ENCODE results near the gene PPP1R18.
"Not testable (repeated sequence)": the region's sequence is repeated elsewhere in the genome, so short reads cannot be mapped to it uniquely, and the experiment has no call there.

Gene PPP1R18

DNA sequence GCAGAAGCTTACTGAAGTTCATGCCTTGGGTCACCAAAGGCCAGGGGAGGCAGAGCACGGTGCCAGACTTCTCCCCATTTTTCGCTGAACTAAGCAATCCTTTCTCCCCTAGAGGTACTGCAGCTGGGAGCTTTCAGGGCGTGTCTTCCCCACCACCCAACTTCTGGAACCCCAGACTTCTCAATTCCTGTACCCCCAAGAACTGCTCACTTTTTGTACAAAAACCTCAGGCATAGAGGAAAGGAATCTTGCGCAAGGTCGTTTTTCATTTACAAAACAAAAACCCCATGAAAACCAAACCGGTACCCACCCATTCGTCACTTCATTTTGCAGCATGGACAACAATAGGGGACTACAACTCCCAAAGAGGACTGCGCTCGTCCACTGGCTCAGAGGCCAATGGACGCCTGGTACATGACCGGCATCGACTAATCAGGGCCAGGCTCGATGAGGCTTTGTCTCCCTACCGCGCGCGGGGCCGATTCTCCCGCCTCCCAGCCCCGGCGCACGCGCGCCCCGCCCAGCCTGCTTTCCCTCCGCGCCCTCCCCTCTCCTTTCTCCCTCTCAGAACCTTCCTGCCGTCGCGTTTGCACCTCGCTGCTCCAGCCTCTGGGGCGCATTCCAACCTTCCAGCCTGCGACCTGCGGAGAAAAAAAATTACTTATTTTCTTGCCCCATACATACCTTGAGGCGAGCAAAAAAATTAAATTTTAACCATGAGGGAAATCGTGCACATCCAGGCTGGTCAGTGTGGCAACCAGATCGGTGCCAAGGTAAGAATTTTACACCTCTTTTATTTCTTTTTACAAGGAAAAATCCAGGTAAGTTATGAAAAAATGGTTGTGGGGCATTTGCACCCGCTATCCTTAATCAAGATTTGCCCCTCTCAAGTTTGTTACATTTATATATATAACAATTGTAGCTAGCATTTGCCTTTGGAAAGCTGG is 33.6 kb upstream of the PPP1R18 start, which contains the start of gene TUBB:
Gene TUBB (plus strand): TSS at position 562 of the 947 bp plus-strand sequence. CDS start 155 bp downstream, at position 717.
- peak; percentile 91 for DNase-seq (ENCODE audit: low spot score)

DNA sequence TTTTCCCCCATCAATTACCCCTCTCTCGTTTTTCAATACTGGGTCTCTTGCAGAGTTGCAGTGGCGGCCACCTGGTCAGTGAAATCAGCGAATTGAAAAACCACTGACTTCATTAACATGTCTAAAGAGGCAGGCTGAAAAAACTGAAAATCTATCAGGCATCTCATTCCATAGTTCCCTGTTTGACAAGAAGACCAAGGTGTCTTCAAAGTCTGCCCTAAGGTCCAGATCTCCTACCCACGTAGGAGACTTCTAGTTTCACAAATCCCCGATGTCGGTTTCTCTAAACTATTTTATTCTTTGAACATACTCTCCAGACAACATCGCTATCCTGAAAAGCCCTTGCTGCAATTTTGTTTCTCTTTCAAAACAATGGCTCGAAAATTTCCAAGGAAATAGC is 32.9 kb upstream of the PPP1R18 start:
- DNase-seq (ENCODE audit: low spot score), result no peak

DNA sequence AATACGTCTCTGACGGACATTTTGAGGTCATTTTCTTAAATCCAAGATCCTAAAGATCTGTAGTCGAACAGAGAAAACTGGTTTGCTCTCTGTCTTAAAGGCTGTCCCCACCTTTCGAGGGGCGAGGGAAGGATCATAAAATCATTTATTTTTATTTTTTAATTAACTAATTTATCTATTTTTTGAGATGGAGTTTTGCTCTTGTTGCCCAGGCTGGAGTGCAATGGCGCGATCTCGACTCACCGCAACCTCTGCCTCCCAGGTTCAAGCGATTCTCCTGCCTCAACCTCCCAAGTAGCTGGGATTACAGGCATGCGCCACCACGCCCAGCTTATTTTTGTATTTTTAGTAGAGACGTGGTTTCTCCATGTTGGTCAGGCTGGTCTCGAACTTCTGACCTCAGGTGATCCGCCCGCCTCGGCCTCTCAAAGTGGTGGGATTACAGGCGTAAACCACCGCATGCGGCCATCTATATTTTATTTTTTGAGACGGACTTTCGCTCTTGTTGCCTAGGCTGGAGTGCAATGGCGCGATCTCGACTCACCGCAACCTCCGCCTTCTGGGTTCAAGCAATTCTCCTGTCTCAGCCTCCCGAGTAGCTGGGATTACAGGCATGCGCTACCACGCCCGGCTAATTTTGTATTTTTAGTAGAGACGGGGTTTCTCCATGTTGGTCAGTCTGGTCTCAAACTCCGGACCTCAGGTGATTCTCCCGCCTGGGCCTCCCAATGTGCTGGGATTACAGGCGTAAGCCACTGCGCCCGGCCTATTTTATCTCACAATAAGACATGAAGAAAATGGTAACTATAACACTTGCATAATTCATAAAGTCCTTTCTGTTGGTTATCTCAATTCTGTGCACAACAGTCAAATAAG is 31.6 kb upstream of the PPP1R18 start:
- DNase-seq (ENCODE audit: low spot score), result not testable (repeated sequence)

DNA sequence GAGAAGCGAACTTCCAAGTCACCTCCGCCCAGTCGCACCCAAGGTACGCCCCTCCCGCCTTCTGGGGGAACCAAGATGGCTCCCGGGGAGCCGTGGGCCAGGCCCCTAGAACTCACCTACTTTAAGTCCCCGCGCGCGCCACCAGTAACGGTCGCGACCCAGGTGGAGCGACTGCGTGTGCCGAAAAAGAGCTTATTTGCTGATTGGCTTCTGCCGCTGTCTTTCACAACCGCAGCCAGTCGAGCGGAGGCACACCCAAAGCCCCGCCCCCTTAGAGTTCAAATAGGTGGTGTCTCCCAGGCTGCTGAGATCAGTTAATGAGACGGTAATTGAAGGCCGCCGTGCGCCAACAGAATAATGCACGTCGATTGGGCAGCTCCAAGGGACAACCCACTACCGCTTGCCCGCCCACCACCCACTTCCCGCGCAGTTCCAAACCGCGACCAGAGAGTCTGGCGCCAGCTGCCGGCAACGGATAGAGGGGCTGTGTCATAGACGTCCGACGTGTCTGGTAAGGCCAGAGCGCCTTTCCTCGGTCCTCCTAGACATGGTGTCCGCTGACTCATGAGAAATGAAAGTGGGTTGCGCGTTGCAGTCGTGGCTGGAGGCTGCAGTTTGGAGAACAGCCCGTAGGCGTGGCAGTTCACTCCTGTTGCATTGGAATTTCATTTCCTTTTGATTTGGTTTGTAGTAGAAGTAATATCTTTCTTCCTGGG is 30.8 kb upstream of the PPP1R18 start, which contains the start of gene MDC1:
Gene MDC1 (minus strand): TSS at position 153 of the 716 bp plus-strand sequence. CDS start 2,106 bp downstream, outside the sequence.
- DNase-seq (ENCODE audit: low spot score), result peak; percentile 96

DNA sequence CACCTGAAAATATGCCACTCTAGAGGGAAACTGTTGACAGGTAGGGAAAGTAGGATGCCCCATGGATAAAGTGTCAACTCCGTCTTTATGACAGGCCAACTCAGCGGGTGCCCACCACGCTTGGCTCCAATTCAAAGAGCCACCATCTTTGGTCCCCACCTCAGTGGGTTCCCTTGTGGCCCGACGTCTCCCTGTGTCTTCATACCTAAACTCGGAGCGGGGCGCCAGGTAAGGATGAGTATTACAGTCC is 30.4 kb upstream of the PPP1R18 start:
- DNase-seq (ENCODE audit: low spot score), result no peak

DNA sequence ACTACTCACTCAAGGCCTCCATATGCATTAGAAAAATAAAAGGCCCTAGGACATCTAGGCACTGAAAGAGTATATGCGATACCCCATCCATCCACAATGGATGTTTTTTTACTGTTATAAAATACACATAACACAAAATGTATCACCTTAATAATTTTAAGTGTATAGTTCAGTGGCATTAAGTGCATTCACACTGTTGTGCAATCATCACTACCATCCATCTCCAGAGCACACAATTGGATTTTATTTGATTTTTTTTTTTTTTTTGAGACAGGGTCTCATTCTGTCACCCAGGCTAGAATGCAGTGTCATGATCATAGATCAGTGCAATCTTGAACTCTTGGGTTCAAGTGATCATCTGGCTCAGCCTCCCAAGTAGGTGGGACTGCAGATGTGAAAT is 27.8 kb upstream of the PPP1R18 start:
- DNase-seq (ENCODE audit: low spot score), result no peak

DNA sequence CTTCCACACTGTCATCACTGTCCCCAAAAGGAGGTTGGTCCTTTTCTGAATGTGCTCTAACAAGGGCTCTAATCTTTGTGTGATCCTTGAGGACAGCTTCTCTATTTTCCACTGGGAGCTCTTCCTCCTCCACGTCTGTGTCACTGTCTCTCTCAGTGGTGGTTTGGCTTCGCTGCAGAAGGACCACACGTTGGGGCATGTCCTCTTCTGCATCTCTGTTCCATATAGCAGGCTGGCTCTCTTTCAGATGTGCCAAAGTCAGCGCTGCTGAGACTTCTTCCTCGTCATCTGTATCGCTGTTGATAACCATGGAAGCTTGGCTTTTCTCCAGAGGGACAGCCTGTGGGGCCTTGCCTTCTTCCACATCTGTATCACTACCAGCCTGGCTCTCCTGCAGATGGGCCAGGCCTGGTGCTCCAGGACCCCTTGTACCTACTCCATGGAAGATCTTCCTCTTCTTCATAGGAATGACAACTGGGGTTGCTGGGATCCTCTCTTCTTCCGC is 26.0 kb upstream of the PPP1R18 start:
- no peak for DNase-seq (ENCODE audit: low spot score)

DNA sequence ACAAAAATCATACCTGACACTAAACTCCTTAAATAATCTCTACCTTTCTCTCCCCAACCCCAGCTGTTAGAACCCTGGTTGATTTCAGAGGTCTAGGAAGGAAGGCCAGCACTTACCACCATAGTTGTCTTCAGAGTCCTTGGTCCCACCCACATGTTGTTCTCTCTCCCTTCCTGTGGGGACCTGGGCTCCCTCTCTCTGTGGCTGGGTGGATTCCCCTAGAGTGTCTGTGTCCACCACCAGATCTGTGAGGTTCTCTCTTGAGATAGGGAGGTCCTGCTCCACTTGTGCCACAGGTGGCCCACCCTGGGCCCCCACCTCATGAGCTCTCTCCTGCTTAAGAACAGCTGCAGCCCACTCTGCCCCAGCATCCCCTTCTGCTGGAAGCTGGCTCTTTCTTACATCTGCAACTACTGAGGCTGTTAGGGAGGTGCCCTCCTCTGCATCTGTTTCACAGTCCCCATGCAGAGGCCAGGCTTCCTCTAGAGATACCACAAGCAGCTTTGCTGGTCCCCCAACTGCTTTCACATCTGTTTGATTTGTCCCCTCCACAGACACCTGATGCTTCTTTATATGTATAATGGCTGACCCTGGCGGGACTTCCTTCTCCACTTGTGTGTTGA is 25.4 kb upstream of the PPP1R18 start:
- DNase-seq (ENCODE audit: low spot score), result no peak

DNA sequence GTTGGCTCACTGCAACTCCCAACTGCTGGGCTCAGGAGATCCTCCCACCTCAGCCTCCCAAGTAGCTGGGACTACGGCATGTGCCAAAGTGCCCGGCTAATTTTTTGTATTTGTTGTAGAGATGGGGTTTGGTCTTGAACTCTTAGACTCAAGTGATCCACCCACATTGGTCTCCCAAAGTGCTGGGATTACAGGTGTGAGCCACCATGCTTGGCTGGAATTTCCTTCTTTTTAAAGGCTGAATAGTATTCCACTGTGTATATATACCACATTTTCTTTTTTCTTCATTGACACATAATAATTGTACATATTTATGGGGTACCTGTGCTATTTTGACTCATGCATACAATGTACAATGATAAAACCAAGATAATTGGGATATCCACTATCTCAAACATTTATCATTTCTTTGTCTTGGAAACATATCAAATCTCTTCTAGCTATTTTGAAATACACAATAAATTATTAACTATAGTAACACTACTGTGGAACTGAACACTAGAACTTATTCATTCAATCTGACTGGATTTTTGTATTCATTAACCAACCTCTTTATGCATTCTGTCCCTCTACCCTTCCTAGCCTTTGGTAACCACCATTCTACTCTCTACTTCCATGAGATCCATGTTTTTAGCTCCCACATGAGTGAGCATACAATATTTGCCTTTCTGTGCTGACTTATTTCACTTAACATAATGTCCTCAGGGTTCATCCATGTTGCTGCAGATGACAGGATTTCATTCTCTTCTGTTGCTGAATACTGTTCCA is 22.8 kb upstream of the PPP1R18 start:
- DNase-seq (ENCODE audit: low spot score), result no peak

DNA sequence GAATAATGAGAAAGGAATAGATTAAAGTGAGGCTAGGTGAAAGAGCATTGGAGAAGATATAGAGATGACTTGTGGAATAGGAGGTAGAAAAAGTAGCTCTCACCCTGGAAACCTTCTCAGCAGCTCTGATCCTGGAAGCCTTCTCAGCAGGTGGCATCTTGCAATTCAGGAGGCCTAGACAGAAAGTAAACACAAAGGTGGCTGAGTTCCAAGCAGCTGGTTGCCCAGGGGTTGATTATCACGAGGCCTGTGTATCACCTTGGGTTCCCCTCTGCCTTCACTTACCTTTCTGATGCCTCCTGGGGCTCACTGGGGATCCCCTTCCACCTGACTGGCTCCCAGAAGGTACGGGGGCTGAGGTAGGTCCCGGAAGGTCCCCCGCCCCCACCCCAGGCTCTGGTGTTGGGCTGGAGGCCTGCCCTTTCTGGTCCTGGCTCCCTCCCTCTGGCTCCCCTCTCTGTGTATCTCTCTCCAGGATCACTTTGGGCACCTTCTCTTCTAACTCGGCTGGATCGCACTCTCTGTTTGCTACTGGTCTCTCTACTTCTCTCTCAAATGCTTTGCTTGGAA is 20.9 kb upstream of the PPP1R18 start:
- no peak for DNase-seq (ENCODE audit: low spot score)

DNA sequence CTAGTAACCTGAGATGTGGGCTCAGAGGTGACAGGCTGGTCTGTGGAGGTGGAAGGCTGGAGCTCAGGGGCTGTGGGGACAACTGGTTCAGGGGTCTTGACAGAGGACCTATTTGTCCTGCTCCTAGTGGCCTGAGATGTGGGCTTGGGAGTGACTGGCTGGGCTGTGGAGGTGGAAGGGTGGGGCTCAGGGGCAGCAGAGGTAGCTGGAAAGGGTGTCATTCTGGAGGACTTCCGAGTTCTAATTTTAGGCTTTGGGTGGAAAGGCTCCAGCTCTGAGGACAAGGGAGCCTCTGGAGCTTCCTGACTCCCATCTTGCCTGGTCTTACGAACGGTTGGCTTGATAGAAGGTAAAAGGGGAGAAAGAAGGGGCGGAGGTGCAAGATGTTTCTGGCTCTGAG is 19.2 kb upstream of the PPP1R18 start:
- no peak for DNase-seq (ENCODE audit: low spot score)

DNA sequence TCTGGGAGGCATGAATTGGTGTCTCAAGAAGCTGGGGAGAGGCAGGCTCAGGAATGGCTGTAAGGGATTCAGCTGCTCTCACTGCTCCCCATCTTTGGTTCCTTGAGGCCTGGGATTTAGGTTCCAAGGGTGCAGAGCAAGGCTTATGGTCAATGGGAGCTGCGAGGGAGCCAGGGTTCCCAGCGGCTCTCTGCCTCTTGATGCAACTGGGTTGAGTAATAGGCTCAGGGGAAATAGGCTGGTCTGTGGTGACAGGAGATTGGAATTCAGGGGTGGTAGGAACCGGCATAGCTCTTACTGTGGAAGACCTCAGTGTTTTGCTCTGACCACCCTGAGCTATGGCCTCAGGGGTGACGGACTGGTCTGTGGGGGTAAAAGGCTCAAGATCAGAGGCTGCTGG is 17.4 kb upstream of the PPP1R18 start:
- DNase-seq (ENCODE audit: low spot score), result no peak

DNA sequence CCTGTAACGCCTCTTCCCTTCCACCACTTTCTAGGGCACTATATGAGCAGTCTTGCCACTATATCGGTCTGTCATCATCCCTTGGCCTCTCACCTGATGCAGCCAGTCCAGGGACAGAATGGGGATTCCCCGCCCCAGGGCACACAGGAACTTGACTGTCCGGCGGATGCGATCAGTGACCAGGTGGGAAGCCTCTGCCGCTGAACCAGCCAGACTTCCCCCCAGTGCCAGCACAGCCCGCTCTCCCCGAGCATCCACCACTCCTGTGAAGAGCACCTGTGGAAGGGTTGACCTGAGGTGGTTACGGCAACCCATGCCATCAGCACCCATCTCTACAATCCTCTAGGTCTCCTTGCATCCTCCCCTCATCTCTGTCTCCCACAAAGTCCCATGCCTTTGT is 16.6 kb upstream of the PPP1R18 start:
- DNase-seq (ENCODE audit: low spot score), result no peak

DNA sequence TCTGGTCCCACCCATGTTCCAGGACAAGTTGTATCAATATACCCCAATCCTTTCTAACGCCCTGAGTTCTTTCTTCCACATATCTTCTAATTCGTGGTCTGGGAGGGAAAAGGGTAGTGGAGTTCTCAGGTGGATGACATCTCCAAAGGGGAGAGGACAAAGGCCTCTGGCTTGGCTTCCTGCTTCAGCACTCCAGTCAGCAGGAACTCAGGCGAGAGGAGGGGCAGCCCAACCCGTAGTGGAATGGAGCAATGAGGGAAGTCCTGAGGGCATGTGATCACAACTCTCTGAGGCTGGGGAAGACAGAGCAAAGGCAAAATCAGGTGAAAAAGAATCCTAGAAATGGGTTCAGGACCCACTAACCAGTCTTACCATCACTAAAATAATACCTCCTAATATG is 13.9 kb upstream of the PPP1R18 start:
- DNase-seq (ENCODE audit: low spot score), result no peak

DNA sequence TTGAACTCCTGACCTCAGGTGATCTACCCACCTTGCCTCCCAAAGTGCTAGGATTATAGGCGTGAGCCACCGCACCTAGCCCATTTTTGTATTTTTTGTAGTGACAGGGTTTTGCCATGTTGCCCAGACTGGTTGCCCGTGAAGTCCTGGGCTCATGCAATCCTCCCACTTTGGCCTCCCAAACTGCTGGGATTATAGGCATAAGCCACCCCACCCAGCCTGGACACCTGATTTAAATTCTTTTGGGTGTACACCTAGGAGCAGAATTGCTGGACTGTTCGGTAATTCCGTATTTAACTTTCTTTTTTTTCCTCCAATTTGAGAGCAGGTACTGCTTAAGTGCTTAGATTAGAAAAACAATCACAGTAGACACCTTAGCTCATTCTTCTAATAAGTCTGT is 10.0 kb upstream of the PPP1R18 start:
- no peak for DNase-seq (ENCODE audit: low spot score)

DNA sequence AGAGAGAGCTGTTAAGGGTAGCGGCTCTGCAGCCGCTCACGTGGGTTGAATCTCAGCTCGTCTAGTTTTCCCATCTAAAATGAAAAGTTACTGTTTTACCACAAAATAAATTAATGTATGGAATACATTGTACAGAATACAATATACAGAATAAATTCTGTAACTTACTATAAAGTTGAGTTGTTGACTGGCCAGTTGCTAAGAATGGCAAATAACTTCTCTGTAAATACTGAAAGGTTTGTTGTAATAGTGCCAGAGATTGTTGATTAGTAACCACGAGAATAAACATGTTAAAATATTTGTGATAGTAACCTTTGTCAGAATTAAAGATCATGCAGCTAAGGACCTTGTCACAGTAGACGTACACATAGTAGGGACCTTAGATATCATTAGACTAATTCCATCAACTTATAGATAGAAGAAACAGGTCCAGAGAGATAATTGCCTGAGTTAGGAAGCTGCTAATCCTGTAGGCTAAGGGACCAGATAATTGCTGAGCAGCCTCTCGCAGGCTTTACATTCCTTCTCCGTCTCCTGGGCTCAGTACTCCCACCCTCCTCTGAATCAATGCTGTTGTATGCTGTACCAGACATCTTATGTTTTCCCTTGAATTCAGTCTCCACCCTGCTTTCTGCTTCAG is 4.9 kb upstream of the PPP1R18 start:
- no peak for DNase-seq (ENCODE audit: low spot score)

DNA sequence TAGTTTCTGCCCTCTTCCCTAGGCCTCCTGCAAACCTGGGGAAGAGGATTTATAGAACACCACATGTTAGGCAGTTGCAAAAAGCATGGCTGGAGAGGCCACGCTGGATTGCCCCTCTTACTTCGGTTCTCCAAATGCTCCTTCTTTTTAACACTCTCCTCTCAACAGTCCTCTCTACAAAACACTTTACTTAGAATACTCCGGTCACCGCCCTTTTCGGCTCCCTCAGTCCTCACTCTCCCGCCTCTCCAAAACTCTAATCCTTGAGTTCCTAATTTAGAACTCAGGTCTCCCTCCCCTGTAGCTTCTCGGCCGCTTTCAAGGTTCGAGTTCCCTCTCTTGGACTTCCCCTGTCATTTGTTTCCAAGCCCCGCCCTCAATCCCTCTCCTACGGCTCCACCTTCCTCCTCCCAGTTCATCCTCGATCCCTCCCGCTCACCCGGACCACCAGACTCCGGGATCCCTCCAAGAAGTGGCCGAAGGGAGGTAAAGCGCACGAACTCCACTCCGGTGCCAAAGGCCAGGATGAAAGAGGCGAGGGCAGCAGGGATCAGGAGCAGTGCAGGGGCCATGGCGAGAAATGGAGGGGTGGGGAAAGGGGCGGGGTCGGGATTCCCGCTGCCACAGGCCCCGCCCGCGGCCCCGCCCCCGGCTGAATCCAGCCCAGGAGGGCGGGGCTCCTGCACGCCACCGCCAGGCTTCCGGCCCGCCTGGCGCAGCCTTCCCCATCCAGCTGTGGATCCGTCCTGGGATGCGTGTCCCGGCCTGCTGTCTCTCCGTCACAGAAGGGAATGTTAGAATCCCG is 4.2 kb upstream of the PPP1R18 start, which contains the start of gene NRM:
Gene NRM (minus strand): TSS at position 582 of the 805 bp plus-strand sequence. CDS start 10 bp downstream, at position 572.
- DNase-seq (ENCODE audit: low spot score), result peak; percentile 81

DNA sequence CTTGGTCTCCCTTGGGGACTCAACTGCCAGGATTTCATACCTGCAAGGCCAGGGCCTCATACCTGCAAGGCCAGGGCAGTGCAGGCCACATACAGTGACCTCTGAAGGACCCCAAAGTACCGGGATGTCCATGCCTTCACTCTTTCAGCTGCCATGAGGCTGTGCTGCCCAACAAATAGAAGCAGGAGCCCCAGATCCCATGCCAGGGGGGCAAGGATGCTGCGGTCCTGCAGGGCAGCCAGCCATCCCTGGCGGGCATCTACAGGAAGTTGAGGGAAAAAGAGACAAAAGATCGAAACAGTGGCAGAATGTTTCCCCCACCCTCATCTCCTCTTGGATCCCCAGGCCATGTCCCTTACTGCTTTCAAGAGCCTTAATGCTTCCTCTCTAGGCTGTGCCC is 3.5 kb upstream of the PPP1R18 start:
- no peak for DNase-seq (ENCODE audit: low spot score)
